WTC11 (cell line): ENCODE results near the gene EHBP1. TPM values are rescaled to one million over a fixed set of nuclear protein-coding genes. Genes with fewer than 3 reads are reported as not detected.

Source experiments
- ATAC-seq: fragments of 200-7000 bp; cut with Tn5 transposase; 2 replicates; pipeline ENCODE4 v1.10.0; 2021; ENCODE audit warnings: mild to moderate bottlenecking, moderate library complexity
- CTCF ChIA-PET: fragments of 300-600 bp; sonication (Branson Sonifier 250); formaldehyde crosslinking; loops from one replicate; lab custom pipeline; 2021; ENCODE audit warnings: antibody characterized with exemption; lab: Charles Lee
- POLR2A ChIA-PET: fragments of 350-600 bp; sonication (Branson Sonifier 250); formaldehyde crosslinking; loops from one replicate; lab custom pipeline; 2021; ENCODE audit warnings: antibody characterized with exemption; lab: Charles Lee
- DNase-seq: peaks from one replicate; pipeline ENCODE4 v3.0.0; 2021; ENCODE audit warnings: low spot score
- H3K27ac Mint-ChIP-seq: 2 replicates; pipeline ENCODE4 v1.8.0; 2021; ENCODE audit warnings: mixed read lengths
- H3K27me3 Mint-ChIP-seq: 2 replicates; pipeline ENCODE4 v1.8.0; 2021; ENCODE audit warnings: low read depth, mild to moderate bottlenecking, moderate library complexity, mixed read lengths
- H3K36me3 Mint-ChIP-seq: 2 replicates; pipeline ENCODE4 v1.8.0; 2021; ENCODE audit warnings: mixed read lengths
- H3K4me1 Mint-ChIP-seq: 2 replicates; pipeline ENCODE4 v1.8.0; 2022; ENCODE audit warnings: mixed read lengths
- H3K4me3 Mint-ChIP-seq: 2 replicates; pipeline ENCODE4 v1.8.0; 2021; ENCODE audit warnings: mild to moderate bottlenecking, moderate library complexity, mixed read lengths
- H3K9me3 Mint-ChIP-seq: 2 replicates; pipeline ENCODE4 v1.8.0; 2021; ENCODE audit warnings: mixed read lengths
- CREM ChIP-seq: sonication (generic); formaldehyde crosslinking; IDR thresholded peaks from 2 replicates; pipeline ENCODE4 v1.8.1; 2022; ENCODE audit warnings: mild to moderate bottlenecking, missing genetic modification reagents, moderate library complexity
- CTCF ChIP-seq: fragments of 200-600 bp; IDR thresholded peaks from 2 replicates; pipeline ENCODE4 v1.8.0; 2022; ENCODE audit warnings: antibody characterized with exemption
- E2F1 ChIP-seq: sonication (generic); formaldehyde crosslinking; IDR thresholded peaks from 2 replicates; pipeline ENCODE4 v1.8.0; 2022; ENCODE audit warnings: mild to moderate bottlenecking, missing genetic modification reagents
- E2F4 ChIP-seq: sonication (generic); formaldehyde crosslinking; IDR thresholded peaks from 2 replicates; pipeline ENCODE4 v1.8.1; 2022; ENCODE audit warnings: low read depth, mild to moderate bottlenecking, moderate library complexity, missing genetic modification reagents, borderline replicate concordance
- ELF4 ChIP-seq: sonication (generic); formaldehyde crosslinking; IDR thresholded peaks from 2 replicates; pipeline ENCODE4 v1.8.1; 2022; ENCODE audit warnings: low read depth, mild to moderate bottlenecking, moderate library complexity, missing genetic modification reagents
- ESRRA ChIP-seq: sonication (generic); formaldehyde crosslinking; IDR thresholded peaks from 2 replicates; pipeline ENCODE4 v1.8.1; 2022; ENCODE audit warnings: mild to moderate bottlenecking, missing genetic modification reagents, borderline replicate concordance
- FOXJ3 ChIP-seq: sonication (generic); formaldehyde crosslinking; IDR thresholded peaks from 2 replicates; pipeline ENCODE4 v1.9.0; 2021; ENCODE audit warnings: missing genetic modification reagents, mild to moderate bottlenecking, borderline replicate concordance
- GTF2I ChIP-seq: fragments of 250-450 bp; sonication (Bioruptor Pico); conservative IDR thresholded peaks from 2 replicates; pipeline ENCODE4 v1.4.0; 2021; ENCODE audit warnings: mild to moderate bottlenecking
- HMGA2 ChIP-seq: fragments of 250-450 bp; sonication (Bioruptor Pico); IDR thresholded peaks from 2 replicates; pipeline ENCODE4 v1.4.0; 2021; ENCODE audit warnings: mild to moderate bottlenecking, moderate library complexity
- HMGXB4 ChIP-seq: sonication (generic); formaldehyde crosslinking; IDR thresholded peaks from 2 replicates; pipeline ENCODE4 v1.8.1; 2023; ENCODE audit warnings: mild to moderate bottlenecking, moderate library complexity, missing genetic modification reagents
- IRF2 ChIP-seq: sonication (generic); formaldehyde crosslinking; IDR thresholded peaks from 2 replicates; pipeline ENCODE4 v1.8.0; 2022; ENCODE audit warnings: low read depth, missing genetic modification reagents, borderline replicate concordance
- KAT7 ChIP-seq: sonication (generic); formaldehyde crosslinking; IDR thresholded peaks from 2 replicates; pipeline ENCODE4 v1.8.1; 2023; ENCODE audit warnings: missing genetic modification reagents, mild to moderate bottlenecking, borderline replicate concordance
- MAX ChIP-seq: sonication (generic); formaldehyde crosslinking; IDR thresholded peaks from 2 replicates; pipeline ENCODE4 v1.8.0; 2022; ENCODE audit warnings: mild to moderate bottlenecking, missing genetic modification reagents
- MXD4 ChIP-seq: fragments of 250-450 bp; sonication (Bioruptor Pico); IDR thresholded peaks from 2 replicates; pipeline ENCODE4 v1.8.0; 2021; ENCODE audit warnings: mild to moderate bottlenecking, moderate library complexity, borderline replicate concordance
- NFATC4 ChIP-seq: fragments of 250-450 bp; sonication (Bioruptor Pico); IDR thresholded peaks from 2 replicates; pipeline ENCODE4 v1.9.0; 2021; ENCODE audit warnings: mild to moderate bottlenecking
- NFE2L1 ChIP-seq: sonication (generic); formaldehyde crosslinking; IDR thresholded peaks from 2 replicates; pipeline ENCODE4 v1.8.1; 2023; ENCODE audit warnings: missing genetic modification reagents
- PRDM15 ChIP-seq: sonication (generic); formaldehyde crosslinking; IDR thresholded peaks from 2 replicates; pipeline ENCODE4 v1.8.0; 2022; ENCODE audit warnings: missing genetic modification reagents
- RORB ChIP-seq: fragments of 250-450 bp; sonication (Bioruptor Pico); IDR thresholded peaks from 2 replicates; pipeline ENCODE4 v1.9.0; 2021; ENCODE audit warnings: mild to moderate bottlenecking
- STAT6 ChIP-seq: sonication (generic); formaldehyde crosslinking; conservative IDR thresholded peaks from 2 replicates; pipeline ENCODE4 v1.8.1; 2023; ENCODE audit warnings: mild to moderate bottlenecking, low read depth, missing genetic modification reagents, moderate library complexity
- ZNF232 ChIP-seq: sonication (generic); formaldehyde crosslinking; IDR thresholded peaks from 2 replicates; pipeline ENCODE4 v1.8.0; 2022; ENCODE audit warnings: mild to moderate bottlenecking, missing genetic modification reagents
- ZNF317 ChIP-seq: sonication (generic); formaldehyde crosslinking; IDR thresholded peaks from 2 replicates; pipeline ENCODE4 v1.8.1; 2023; ENCODE audit warnings: low read depth, mild to moderate bottlenecking, moderate library complexity, missing genetic modification reagents, borderline replicate concordance
- ZNF416 ChIP-seq: fragments of 250-450 bp; sonication (Bioruptor Pico); IDR thresholded peaks from 2 replicates; pipeline ENCODE4 v1.9.0; 2021; ENCODE audit warnings: mild to moderate bottlenecking, inconsistent platforms
- ZNF423 ChIP-seq: fragments of 250-450 bp; sonication (Bioruptor Pico); IDR thresholded peaks from 2 replicates; pipeline ENCODE4 v2.1.2; 2022; ENCODE audit warnings: mild to moderate bottlenecking, moderate library complexity
- ZNF671 ChIP-seq: fragments of 250-450 bp; sonication (Bioruptor Pico); IDR thresholded peaks from 2 replicates; pipeline ENCODE4 v1.8.0; 2021; ENCODE audit warnings: mild to moderate bottlenecking
- total RNA-seq: library from RNA; stranded (reverse); gene quantifications from 3 replicates; pipeline ENCODE4 v1.2.3, GENCODE V29; 2021

EHBP1 gene
- total RNA-seq, 1 experiment from 2014 or later: 36.4 TPM

- H3K9me3 Mint-ChIP-seq: peaks cover 21% of the 10 kb centered on the region
- POLR2A ChIA-PET: no interaction called here
- no peaks in the 10 kb centered on the region for H3K27me3 Mint-ChIP-seq
- ATAC-seq (no peak), DNase-seq (no peak)
- H3K27ac Mint-ChIP-seq: no peak overlapping the region
- no peak for TF ChIP-seq ESRRA (CRISPR knock-in tag)
- TF ChIP-seq STAT6 (CRISPR knock-in tag): no peak
- no peak for TF ChIP-seq ZNF671
- no peak for TF ChIP-seq ELF4 (CRISPR knock-in tag)
- no peak for TF ChIP-seq E2F4 (CRISPR knock-in tag)
- CTCF ChIA-PET: no interaction called here
- no peaks in the 10 kb centered on the region for H3K4me1 Mint-ChIP-seq
- H3K36me3 Mint-ChIP-seq: peaks cover 31% of the 10 kb centered on the region
- H3K4me3 Mint-ChIP-seq: no peak overlapping the region
Measured at GRCh38 chr2:62919041-62919440, 213.5 kb downstream of the EHBP1 start.

GRCh38 chr2:62920070-62920469 is 214.6 kb downstream of the EHBP1 start:
- CTCF ChIA-PET: no interaction called here
- ATAC-seq: no peak

More at GRCh38 chr2:62920070-62920469, 214.6 kb downstream of the EHBP1 start:
- H3K9me3 Mint-ChIP-seq: peaks cover 32% of the 10 kb centered on the region
- TF ChIP-seq ZNF423 (CRISPR knock-in tag) (no peak), ZNF232 (CRISPR knock-in tag) (no peak), HMGA2 (CRISPR knock-in tag) (no peak), GTF2I (no peak), NFE2L1 (CRISPR knock-in tag) (no peak), ZNF317 (CRISPR knock-in tag) (no peak), FOXJ3 (CRISPR knock-in tag) (no peak), NFATC4 (no peak), ZNF416 (CRISPR knock-in tag) (no peak), E2F1 (CRISPR knock-in tag) (no peak), MAX (CRISPR knock-in tag) (no peak), HMGXB4 (no peak), MXD4 (no peak), PRDM15 (CRISPR knock-in tag) (no peak), IRF2 (CRISPR knock-in tag) (no peak), CREM (CRISPR knock-in tag) (no peak), RORB (CRISPR knock-in tag) (no peak), KAT7 (no peak), CTCF (no peak)
- no peaks in the 10 kb centered on the region for H3K4me1 Mint-ChIP-seq
- H3K36me3 Mint-ChIP-seq: peaks cover 39% of the 10 kb centered on the region
- POLR2A ChIA-PET: no interaction called here
- H3K27me3 Mint-ChIP-seq: no peaks in the 10 kb centered on the region; the same call in 1 of the 2 replicates
- no peak overlapping the region for H3K4me3 Mint-ChIP-seq
- no peak overlapping the region for H3K27ac Mint-ChIP-seq
- DNase-seq: no peak
